ENCODE results near the gene GPR141.
"Not testable (repeated sequence)": the region's sequence is repeated elsewhere in the genome, so short reads cannot be mapped to it uniquely, and the experiment has no call there.

Gene GPR141

DNA sequence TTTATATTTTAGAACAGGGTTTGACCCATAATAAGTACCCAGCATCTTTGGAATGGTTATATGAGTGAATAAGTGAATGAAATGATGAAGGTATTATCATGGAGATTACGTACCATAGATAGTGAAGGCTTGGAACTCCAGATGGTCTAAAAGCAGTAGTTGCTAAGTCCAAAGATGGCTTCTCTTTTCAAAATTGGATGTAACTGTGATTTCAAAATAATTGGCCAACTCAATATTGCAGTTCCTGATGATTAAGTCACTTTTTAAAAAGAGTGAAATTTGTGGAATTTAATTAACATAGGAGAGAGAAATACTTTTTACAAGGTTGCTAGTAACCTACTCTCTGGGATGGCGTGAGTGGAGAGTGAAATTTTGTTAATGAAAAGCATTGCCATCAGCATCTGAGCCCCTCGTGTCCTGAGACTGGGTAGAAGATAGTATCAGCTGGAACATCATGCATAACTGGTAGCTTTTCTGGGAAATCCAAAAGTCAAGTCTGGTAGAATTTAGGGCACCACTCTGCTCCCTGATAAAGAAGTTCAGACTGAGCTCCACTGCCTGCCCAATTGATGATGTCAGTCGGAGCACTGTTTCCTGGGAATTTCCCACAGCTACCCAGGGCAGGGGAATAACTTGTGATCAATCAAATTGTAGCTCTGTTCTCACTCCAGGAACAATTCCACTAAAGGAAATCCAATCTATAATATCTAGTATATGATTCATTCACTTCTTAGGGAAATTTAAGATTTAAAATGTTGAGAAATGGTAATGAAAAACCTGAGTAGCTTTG, 3.2 kb downstream of the GPR141 start:
- DNase-seq (ENCODE audit: low read depth) = no peak

- no peak for DNase-seq (ENCODE audit: low read depth)
Observed at GRCh38 chr7:37690206-37690605, 6.6 kb downstream of the GPR141 start.

DNA sequence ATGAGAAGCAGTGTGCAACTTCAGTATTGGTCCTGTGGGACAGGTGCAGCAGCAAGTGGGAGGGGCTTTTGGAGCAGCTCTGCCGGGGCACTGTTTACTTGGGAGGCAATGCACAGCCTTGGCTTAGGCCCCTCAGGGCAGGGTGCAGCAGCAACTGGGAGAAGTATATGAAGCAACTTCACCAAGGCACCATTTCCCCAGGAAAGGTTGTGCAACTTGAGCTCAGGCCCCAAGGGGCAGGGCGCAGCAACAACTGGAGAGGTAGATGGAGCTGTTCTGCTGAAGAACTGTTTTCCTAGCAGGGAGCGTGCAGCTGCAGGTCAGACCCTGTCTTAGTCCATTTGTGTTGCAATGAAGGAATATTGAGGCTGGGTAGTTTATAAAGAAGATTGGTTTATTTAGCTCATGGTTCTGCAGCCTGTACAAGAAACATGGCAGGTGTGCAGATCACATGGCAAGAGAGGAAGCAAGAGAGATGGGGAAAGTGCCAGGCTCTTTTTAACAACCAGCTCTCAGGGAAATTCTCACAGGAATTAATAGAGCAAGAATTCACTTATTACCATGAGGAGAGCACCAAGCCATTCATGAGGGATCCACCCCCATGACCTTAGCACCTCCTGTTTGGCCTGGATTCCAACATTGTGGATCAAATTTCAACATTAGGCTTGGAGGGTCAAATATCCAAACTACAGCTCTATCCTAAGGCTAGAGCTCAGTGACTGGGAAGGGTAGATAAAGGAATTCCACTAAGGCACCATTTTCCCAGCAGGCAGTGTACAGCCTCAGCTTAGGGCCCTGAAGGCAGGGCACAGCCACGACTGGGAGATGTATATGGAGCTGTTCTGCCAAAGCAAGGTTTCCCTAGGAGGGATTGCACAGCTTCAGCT, 10.9 kb downstream of the GPR141 start:
- DNase-seq (ENCODE audit: low read depth) = no peak

GRCh38 chr7:37698276-37698675, 14.7 kb downstream of the GPR141 start:
- DNase-seq (ENCODE audit: low read depth) = no peak

DNA sequence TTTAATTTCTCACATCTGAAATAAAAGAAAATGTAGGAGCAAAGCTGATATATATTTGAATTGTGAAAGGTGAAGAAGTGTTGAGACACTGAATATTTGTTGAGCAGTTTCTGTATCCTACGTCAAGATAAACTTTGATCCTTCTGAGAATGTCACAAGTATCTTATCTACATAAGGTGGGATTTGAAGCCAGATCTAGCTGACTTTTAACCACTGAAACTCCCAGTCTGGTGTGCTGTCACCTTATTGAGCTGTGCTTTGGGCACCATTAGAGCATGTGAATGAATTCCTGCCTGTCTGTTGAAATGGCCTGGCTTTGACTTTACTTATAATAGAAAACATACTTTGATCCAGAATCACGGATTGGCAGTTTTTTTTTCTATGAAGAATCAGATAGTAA, 15.2 kb downstream of the GPR141 start:
- DNase-seq (ENCODE audit: low read depth) = no peak

GRCh38 chr7:37701769-37702168, 18.2 kb downstream of the GPR141 start:
- no peak for DNase-seq (ENCODE audit: low read depth)

DNA sequence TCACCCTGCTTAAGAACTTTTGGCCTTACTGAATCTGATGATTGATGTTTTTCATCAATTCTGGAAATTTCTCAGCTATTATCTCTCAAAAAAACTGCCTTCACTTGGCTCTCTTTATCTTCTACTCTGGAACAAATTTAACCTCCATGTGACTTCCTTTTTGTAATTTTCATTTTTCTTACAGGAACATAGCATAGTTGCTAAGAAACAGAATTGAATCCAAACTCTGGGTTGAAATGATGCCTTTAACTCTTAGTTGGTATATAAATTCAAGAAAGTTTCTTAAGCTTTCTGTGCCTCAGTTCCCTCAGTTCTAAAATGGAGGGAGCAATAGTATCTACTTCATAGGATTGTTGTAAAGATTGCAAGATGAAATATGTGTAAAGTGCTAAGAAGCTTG, 19.8 kb downstream of the GPR141 start:
- DNase-seq (ENCODE audit: low read depth) = no peak

DNA sequence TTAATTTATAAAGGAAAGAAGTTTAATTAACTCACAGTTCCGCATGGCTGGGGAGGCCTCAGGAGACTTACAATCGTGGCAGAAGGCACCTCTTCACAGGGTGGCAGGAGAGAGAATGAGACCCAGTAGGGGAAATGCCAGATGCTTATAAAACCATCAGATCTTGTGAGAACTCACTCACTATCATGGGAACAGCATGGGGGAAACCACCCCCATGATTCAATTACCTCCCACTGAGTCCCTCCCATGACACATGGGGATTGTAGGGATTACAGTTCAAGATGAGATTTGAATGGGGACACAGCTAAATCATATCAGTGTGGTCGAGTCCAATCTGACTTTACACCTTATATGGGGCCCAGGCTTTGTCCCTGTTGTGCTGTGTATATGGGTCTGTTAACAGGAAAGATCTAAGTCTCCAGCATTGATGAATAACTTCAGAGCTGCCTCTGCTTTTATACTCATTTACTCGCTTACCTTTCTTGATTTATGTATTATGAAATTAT, 20.8 kb downstream of the GPR141 start:
- DNase-seq (ENCODE audit: low read depth) = not testable (repeated sequence)

DNA sequence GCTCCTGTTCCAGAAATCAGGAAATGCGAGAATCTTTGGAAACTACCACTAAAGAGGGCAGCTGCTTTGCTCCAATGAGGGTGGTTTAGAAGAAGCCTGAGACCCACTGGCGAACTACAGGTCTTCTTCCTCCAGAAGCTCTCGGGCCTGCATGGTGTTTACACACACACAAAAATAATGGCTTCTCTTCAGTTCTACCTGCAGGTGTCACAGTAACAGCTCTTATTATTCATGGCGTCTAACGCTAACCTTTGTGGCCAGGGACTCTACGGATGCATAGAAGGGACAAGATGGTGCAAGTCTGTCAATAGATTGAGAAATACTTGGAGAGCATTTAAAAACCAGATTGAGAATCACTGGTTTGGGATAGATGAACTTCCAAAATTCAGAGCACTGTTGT, 22.4 kb downstream of the GPR141 start:
- no peak for DNase-seq (ENCODE audit: low read depth)

DNA sequence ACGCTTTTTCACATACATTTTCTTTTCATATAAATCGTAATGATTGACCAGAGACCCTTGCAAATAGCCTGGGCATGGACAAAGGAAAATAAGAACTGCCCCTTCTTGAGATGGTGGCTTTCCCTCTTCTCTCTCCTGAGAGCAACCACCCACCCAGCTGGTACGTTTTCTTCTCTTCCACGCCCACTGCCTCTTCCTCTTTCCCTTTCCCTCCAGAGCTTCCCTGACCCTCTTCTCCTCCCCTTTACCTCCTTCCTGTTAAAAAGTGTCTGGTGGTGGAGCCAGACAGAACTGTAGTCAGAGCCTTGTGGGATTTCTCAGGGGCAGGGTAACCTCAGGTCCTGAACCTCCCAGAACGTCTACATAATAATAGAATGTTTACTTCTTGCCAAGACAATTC, 23.2 kb downstream of the GPR141 start:
- no peak for DNase-seq (ENCODE audit: low read depth)

- DNase-seq (ENCODE audit: low read depth) = no peak
Observed at GRCh38 chr7:37707754-37708485, 24.4 kb downstream of the GPR141 start.

DNA sequence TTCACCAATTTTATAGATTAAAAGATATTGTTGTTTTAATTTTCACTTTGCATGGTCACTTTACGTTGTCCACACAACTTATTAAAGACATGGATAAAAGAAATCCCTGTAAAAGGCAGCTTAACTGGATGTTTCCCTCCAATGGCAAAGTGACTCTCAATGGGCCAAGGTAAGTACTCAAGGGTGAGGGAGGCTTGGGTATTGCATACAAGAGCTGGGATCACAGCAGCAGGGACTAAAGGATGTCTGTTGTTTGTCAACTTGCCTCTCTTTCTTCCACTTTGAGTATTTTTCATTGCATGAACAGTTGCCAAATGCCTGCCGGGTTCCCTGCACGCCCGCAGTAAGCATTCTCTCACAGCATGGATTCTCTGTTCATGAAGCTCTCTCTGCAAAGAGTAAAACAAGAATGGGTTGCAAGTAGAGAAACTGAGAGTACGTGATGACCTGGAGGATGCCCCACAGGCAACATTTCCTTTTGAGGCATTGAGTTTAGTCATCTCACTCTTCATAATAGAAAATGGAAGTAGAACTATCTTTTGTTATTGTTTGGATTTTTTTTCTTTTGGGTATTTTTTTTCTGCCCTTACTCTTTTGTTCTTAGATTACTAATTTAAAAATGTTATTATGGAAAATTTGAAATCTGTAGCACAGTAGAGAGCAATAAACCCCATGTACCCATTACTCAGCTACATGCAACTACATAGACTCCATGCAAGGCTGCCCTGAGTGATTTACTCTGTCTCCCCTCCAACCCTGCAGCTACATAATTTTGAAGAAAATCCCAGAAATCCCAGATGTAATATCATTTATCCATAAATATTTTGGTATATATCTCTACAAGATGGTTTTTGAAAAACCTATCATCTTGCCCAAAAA, 26.3 kb downstream of the GPR141 start:
- no peak for DNase-seq (ENCODE audit: low read depth)

DNA sequence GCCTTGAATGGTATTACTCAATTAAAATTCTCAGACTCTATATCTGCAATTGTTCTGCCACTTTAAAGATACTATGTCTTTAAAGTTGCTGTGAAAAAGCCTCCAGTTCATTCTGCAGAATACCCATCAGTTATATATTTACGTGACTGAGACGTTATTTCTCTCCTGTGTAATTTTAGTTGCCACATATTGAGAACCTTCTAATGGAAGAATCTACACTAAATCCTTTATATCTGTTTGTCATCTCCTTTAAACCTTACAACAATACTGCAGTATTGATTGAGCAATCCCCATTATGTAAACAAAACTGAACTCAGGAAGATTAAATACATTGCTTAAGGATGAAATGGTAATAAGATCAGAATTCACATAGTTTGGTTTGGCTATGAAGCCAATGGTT, 30.0 kb downstream of the GPR141 start:
- DNase-seq (ENCODE audit: low read depth) = no peak

GRCh38 chr7:37714606-37715005, 31.0 kb downstream of the GPR141 start:
- DNase-seq (ENCODE audit: low read depth) = no peak

GRCh38 chr7:37718585-37718984, 35.0 kb downstream of the GPR141 start:
- no peak for DNase-seq (ENCODE audit: low read depth)

- DNase-seq (ENCODE audit: low read depth) = no peak
Observed at GRCh38 chr7:37719077-37719476, 35.5 kb downstream of the GPR141 start.

GRCh38 chr7:37724732-37725131, 41.2 kb downstream of the GPR141 start:
- DNase-seq (ENCODE audit: low read depth) = no peak

GRCh38 chr7:37726016-37726415, 42.5 kb downstream of the GPR141 start:
- no peak for DNase-seq (ENCODE audit: low read depth)

- DNase-seq (ENCODE audit: low read depth) = no peak
Observed at GRCh38 chr7:37728747-37729146, 45.2 kb downstream of the GPR141 start.

DNA sequence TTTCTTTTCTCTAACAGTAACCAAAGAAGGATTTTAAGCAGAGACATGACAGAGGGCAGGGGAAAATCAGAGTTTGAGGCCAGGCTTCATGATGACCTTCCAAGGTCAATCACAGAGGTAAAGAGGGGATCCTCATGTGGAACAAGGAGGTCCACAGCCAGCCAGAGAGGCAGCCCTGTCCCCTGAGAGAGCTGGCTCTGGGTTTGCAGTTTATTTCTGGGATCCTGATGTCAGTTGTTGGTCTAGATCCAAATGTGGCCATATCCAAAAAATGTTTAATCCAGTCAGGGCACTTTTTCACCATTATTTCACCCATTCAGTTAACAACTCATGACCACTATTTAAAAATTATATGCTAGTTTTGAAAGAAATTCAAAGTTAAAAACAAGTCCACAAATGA, 45.6 kb downstream of the GPR141 start:
- no peak for DNase-seq (ENCODE audit: low read depth)

DNA sequence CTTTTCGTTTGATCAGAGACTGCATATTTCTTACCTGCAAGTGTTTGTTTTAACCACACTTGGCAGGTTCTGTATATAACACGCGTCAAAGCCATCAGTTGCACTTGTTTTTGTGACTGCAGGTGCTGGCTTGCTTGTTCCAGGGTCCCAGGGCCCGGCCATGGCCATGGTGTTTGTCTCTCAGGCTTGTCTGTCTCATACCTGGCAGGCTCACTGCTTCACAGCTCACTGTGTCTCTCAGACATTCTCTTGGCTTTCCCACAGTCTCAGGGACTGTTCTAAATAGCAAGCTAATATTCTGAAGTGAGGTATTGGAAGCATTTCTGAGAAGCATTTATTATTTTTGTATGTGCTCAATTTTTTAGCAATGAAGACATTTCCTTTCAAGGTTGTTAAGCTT, 46.9 kb downstream of the GPR141 start:
- DNase-seq (ENCODE audit: low read depth) = no peak
